Neural cell (in vitro differentiated cells): Measurements from ENCODE around the gene MCC. TPM values are rescaled to one million over a fixed set of nuclear protein-coding genes. Genes with fewer than 3 reads are reported as not detected.

Source experiments
- H2AFZ ChIP-seq: fragments of 200-600, 300-800 bp; sonication (generic), shearing (Covaris generic); 2 replicates; pipeline ENCODE4 v1.6.0; 2014; ENCODE audit warnings: low read depth, mild to moderate bottlenecking, antibody characterized with exemption, low read length, moderate library complexity
- H3F3A ChIP-seq: fragments of 200-600 bp; shearing (Covaris generic); 2 replicates; pipeline ENCODE4 v1.6.1; 2016; ENCODE audit warnings: mild to moderate bottlenecking, moderate library complexity, mixed read lengths, antibody characterized with exemption, low read length; ENCODE audit not compliant: insufficient read depth, poor library complexity, severe bottlenecking
- H3K27ac ChIP-seq: fragments of 200-600, 300-800 bp; sonication (generic), shearing (Covaris generic); 2 replicates; pipeline ENCODE4 v1.5.1; 2014; ENCODE audit warnings: mild to moderate bottlenecking, low read length, moderate library complexity
- H3K27me3 ChIP-seq: fragments of 300-800, 200-600 bp; sonication (generic), shearing (Covaris generic); 2 replicates; pipeline ENCODE4 v1.6.0; 2014; ENCODE audit warnings: mild to moderate bottlenecking, low read depth, low read length, moderate library complexity; ENCODE audit not compliant: insufficient read depth
- H3K36me3 ChIP-seq: fragments of 300-800, 200-600 bp; sonication (generic), shearing (Covaris generic); 2 replicates; pipeline ENCODE4 v1.5.1; 2014; ENCODE audit warnings: mild to moderate bottlenecking, antibody characterized with exemption, low read length, moderate library complexity; ENCODE audit not compliant: insufficient read depth
- H3K4me2 ChIP-seq: fragments of 300-800, 200-600 bp; sonication (generic), shearing (Covaris generic); 2 replicates; pipeline ENCODE4 v1.6.0; 2014; ENCODE audit warnings: mild to moderate bottlenecking, low read length
- H3K4me3 ChIP-seq: fragments of 300-800, 200-600 bp; sonication (generic), shearing (Covaris generic); 2 replicates; pipeline ENCODE4 v1.5.1; 2014; ENCODE audit warnings: mild to moderate bottlenecking, low read length, moderate library complexity
- H3K79me2 ChIP-seq: fragments of 200-600 bp; shearing (Covaris generic); replicated peaks from 2 replicates; pipeline ENCODE4 v1.6.0; 2014; ENCODE audit warnings: mild to moderate bottlenecking, low read length, moderate library complexity; ENCODE audit not compliant: insufficient read depth
- H3K9ac ChIP-seq: fragments of 300-800, 200-600 bp; sonication (generic), shearing (Covaris generic); 2 replicates; pipeline ENCODE4 v1.6.1; 2016; ENCODE audit warnings: mild to moderate bottlenecking, low read length, mixed read lengths
- H3K9me2 ChIP-seq: fragments of 200-600 bp; shearing (Covaris generic); 2 replicates; pipeline ENCODE4 v1.6.1; 2016; ENCODE audit warnings: mild to moderate bottlenecking, low read length, mixed read lengths; ENCODE audit not compliant: insufficient read depth
- H3K9me3 ChIP-seq: fragments of 200-600, 300-800 bp; sonication (generic), shearing (Covaris generic); 2 replicates; pipeline ENCODE4 v1.6.1; 2016; ENCODE audit warnings: mild to moderate bottlenecking, mixed run types, low read length, moderate library complexity, mixed read lengths
- H4K20me1 ChIP-seq: fragments of 200-600 bp; shearing (Covaris generic); 2 replicates; pipeline ENCODE4 v1.6.1; 2016; ENCODE audit warnings: mild to moderate bottlenecking, mixed run types; ENCODE audit not compliant: insufficient read depth
- CTCF ChIP-seq: fragments of 450-650 bp; IDR thresholded peaks from 2 replicates; pipeline ENCODE4 v1.5.1; 2014; ENCODE audit warnings: antibody characterized with exemption, mild to moderate bottlenecking, moderate library complexity; ENCODE audit not compliant: poor library complexity, severe bottlenecking
- EP300 ChIP-seq: fragments of 450-650 bp; conservative IDR thresholded peaks from 2 replicates; pipeline ENCODE4 v1.6.1; 2014; ENCODE audit warnings: antibody characterized with exemption, mild to moderate bottlenecking, moderate library complexity; ENCODE audit not compliant: poor library complexity, severe bottlenecking
- EZH2 ChIP-seq: fragments of 200-600, 300-800 bp; shearing (Covaris generic), sonication (generic); IDR thresholded peaks from 2 replicates; pipeline ENCODE4 v1.6.1; 2014; ENCODE audit warnings: antibody characterized with exemption, low read length, borderline replicate concordance, mild to moderate bottlenecking; ENCODE audit not compliant: insufficient read depth, poor library complexity, severe bottlenecking
- POLR2AphosphoS5 ChIP-seq: IDR thresholded peaks from 2 replicates; pipeline ENCODE4 v1.6.1; 2012
- REST ChIP-seq: IDR thresholded peaks from 2 replicates; pipeline ENCODE4 v1.6.1; 2012; ENCODE audit warnings: borderline replicate concordance
- SMC3 ChIP-seq: fragments of 450-650 bp; conservative IDR thresholded peaks from 2 replicates; pipeline ENCODE4 v1.6.1; 2014; ENCODE audit warnings: antibody characterized with exemption, mild to moderate bottlenecking, moderate library complexity; ENCODE audit not compliant: poor library complexity
- TAF1 ChIP-seq: IDR thresholded peaks from 2 replicates; pipeline ENCODE4 v1.6.1; 2012; ENCODE audit warnings: low read depth
- polyA plus RNA-seq: library from polyadenylated mRNA; depleted of rRNA; stranded (reverse); fragments of >200 nt; gene quantifications from 2 replicates; pipeline ENCODE4 v1.2.3, GENCODE V29; 2014

MCC gene
- polyA plus RNA-seq, 1 donor from 2014 or later = 2.2 TPM

GRCh38 chr5:113125371-113125770, 362.9 kb downstream of the MCC start:
- no peak overlapping the region for H2AFZ ChIP-seq
- H3K79me2 ChIP-seq = no peaks in the 10 kb centered on the region
- no peak overlapping the region for H3K4me2 ChIP-seq
- no peaks in the 10 kb centered on the region for H4K20me1 ChIP-seq
- H3K36me3 ChIP-seq = no peaks in the 10 kb centered on the region
- no peaks in the 10 kb centered on the region for H3K9me2 ChIP-seq
- no peak overlapping the region for H3K9ac ChIP-seq
- TF ChIP-seq CTCF = no peak
- TF ChIP-seq REST = no peak
- no peak for TF ChIP-seq SMC3
- no peak for TF ChIP-seq POLR2AphosphoS5
- TF ChIP-seq EP300 = no peak
- no peak for TF ChIP-seq TAF1
- H3K27me3 ChIP-seq = no peaks in the 10 kb centered on the region
- no peaks in the 10 kb centered on the region for H3K9me3 ChIP-seq
- H3F3A ChIP-seq = no peaks in the 10 kb centered on the region
- H3K27ac ChIP-seq = no peak overlapping the region
- H3K4me3 ChIP-seq = no peak overlapping the region

- no peaks in the 10 kb centered on the region for H4K20me1 ChIP-seq
- no peaks in the 10 kb centered on the region for H3K9me3 ChIP-seq
- H3K27me3 ChIP-seq = no peaks in the 10 kb centered on the region
- H3K4me3 ChIP-seq = no peak overlapping the region
- H3K79me2 ChIP-seq = no peaks in the 10 kb centered on the region
- no peaks in the 10 kb centered on the region for H3F3A ChIP-seq
- no peak overlapping the region for H3K9ac ChIP-seq
- H3K27ac ChIP-seq = no peak overlapping the region
- H3K4me2 ChIP-seq = no peak overlapping the region
- H2AFZ ChIP-seq = no peak overlapping the region
- no peak for TF ChIP-seq EZH2
- no peak for TF ChIP-seq SMC3
- no peak for TF ChIP-seq CTCF
- no peak for TF ChIP-seq POLR2AphosphoS5
- no peak for TF ChIP-seq TAF1
- no peaks in the 10 kb centered on the region for H3K36me3 ChIP-seq
- H3K9me2 ChIP-seq = no peaks in the 10 kb centered on the region
Observed at GRCh38 chr5:113124914-113125313, 363.3 kb downstream of the MCC start.
